Activated CD4-positive, CD25-positive, alpha-beta regulatory T cell treated with anti-CD3 and anti-CD28 coated beads, Interleukin-2, amount 50 U/mL, for 72 hours (primary cell): ENCODE results near the gene ADAMTS10.
"Not testable (repeated sequence)": the region's sequence is repeated elsewhere in the genome, so short reads cannot be mapped to it uniquely, and the experiment has no call there.

Experiments
- DNase-seq: peaks from one replicate; pipeline ENCODE4 v3.0.0; 2021

ADAMTS10 gene

DNA sequence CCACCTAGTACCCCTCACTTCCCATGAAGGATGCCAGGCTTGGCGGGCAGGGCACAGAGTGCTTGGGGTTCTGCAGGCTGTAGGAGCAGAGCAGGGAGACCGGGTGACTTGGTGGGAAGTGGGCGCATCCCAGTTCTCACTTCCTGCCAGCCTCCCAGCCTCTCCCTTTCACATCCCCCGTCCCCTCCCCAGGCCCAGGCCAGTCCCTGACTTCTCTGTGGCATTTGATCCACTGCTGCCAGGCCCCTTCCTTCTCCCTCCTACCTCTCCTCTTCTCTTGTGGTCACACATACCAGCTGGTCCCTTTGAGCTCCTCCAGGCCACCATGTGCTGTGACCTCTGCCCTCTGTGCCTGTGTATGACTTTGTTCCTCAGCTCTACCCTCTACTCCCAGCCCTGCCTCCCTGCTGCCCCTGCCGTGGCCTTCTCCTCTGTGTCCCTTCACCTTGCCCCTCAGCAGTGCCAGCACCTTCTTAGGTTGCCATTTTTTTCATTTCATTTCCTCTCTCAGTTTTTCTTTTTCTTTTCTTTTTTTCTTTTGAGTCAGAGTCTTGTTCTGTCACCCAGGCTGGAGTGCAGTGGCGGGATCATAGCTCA is 52.8 kb downstream of the ADAMTS10 start:
- no peak for DNase-seq

DNA sequence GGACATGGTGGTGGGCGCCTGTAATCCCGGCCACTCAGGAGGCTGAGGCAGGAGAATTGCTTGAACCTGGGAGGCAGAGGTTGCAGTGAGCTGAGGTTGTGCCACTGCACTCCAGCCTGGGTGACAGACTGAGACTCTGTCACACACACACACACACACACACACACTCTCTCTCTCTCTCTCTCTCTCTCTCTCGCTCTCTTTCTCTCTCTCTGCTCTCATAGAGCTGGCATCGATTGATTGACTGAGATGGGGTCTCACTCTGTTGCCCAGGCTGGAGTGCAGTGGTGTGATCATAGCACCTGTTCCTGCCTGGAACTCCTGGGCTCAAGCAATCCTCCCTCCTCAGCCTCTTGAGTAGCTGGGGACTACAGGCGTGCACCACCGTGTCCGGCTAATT is 56.8 kb downstream of the ADAMTS10 start:
- DNase-seq: not testable (repeated sequence)

DNA sequence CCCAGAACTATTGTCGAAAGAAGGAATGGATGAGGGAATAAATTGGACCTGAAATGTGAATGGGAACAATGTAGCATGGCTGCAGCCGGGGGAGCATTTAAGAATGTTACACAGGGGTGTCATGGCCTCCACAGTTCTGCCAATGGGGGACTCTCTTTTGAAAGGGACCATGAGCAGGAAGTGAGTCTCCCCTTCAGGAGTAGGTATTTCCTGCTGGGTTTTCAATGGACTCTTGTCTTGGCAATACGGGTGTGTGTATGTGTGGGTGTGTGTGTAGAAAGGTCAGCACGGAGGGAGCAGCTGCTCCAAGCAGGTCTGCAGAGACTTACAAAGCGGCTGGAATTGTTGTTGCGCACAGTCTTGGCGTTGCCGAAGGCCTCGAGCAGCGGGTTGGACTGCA is 57.7 kb downstream of the ADAMTS10 start:
- DNase-seq: no peak

DNA sequence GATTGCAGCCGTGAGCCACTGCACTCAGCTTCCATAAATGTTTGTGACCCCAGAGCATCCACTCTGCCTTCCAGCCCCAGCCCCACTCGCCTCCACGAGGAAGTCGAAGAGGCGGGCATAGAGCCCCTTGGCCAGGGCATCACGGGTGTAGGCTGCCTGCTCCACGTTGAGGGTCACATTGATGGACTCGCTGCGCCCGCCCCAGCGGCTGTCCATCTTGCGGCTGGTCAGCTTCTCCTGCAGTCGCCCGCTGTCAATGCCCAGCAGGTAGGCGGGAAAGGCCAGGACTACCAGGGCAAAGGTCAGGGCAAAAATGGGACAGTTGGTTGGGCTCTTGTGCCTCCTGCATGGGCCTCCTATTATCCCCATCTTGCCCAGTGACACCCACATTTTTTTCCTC is 60.4 kb downstream of the ADAMTS10 start:
- DNase-seq: no peak

DNA sequence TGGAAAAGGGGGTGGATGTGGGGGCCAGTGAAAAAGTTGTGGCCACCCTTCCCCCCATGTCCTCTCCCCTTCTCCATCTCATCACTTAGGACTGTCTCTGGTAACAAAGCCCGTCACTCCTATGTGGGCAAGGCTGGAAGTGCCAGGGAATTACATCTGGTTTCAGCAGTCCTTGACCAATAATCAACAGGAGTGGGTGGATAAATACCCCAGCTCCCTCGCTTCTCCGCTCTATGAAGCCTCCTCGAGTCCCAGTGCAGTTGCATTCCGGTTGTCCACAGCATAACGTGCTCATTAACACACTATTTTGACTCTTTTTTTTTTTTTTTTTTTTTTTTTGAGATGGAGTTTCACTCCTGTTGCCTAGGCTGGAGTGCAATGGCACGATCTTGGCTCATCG is 64.8 kb downstream of the ADAMTS10 start:
- no peak for DNase-seq

DNA sequence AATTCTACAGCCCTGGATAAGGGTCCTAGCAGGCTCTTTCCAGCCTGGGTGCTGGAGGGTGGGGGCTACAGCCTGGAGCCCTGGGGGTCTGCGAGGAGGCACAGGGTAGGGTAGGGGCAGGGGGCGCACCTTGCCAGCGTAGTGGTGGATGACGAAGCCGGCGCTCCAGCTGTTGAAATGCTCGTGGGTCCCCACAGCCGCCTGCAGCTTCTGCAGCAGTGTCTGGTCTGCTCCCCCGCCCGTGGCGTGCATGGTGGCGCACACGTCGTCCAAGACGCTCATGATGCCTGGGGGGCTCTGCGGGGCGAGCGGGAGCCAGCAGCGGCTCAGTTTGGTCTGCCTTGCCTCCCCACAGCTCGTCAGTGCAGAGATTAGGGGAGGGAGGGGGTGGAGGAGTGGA is 66.3 kb downstream of the ADAMTS10 start:
- no peak for DNase-seq

DNA sequence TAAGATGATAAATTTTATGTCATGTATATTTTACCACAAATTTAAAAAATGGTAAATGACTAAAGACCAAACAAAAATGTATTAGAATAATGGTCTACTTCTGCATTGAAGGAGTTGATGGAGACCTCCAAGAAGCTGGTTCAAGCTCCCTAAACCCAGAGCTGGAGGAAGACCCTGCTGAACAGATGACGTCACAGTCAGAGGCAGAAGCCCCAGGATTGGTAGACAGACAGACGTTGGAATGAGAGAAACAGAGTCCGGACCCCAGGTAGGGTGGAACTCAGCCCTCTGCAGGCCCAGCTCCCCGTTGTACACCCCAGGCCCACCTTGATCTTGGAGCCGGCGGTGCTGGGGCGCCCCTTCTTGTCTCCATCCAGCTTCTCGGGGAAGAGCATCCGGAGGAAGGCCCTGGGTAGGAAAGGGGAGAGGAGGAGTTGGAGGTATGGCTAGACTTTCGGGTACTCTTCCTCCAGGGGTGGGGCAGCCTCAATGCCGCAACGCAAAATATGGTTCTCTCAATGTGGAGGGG is 70.8 kb downstream of the ADAMTS10 start:
- DNase-seq: no peak

DNA sequence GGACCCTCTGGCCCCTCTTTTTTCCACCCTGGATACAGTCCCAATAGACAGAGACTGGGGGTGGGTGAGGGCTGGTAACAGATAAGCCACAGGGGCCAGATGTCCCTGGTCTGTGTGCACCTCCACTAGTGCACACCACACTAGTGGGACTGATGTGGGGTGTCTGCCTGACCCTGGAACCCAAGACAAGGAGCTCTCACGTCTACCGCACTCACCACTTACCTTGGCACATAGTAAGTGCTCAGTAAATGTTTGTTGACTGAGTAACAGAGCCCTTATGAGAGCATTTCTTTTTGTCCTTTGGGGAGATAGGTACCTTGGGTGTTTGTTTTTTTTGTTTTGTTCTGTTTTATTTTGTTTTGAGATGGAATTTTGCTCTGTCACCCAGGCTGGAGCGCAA is 73.4 kb downstream of the ADAMTS10 start:
- DNase-seq: no peak

DNA sequence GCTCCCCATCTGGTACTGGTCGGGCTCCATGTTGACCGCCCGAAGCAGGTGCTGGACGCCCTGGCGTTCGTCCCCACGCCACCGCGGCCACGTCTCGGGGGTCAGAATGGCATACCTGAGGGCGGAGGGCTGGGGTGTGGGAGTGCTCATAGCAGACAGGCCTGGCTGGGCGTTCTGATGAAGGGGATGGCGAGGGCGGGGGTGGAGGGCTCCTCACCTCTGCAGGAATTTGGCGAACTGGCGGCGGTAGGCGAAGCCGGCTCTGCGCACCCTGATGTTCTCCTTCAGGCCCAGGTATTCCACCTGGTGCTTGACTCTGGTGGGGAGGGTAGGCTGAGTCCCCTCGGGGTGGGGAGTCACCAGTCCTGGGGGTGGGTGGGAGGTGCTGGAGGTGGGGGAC is 74.2 kb downstream of the ADAMTS10 start:
- no peak for DNase-seq

DNA sequence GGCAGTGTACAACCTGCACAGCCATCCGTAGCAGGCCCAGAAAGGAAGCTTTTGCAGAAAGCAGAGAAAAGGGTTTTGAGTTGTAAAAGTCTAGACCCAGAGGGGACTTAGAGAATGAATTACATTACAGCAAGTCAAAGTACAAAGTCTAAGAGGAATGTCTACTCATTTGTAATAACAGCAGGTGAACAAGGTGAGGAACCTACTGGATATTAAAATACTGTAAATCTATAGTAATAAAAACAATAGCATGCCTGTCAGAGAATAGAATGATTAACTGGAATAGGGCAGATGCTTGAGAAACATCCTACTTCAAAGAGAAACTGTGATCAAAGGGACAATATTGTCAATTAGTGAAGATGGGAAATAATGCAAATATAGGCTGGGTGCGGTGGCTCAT is 78.3 kb downstream of the ADAMTS10 start:
- DNase-seq: no peak

DNA sequence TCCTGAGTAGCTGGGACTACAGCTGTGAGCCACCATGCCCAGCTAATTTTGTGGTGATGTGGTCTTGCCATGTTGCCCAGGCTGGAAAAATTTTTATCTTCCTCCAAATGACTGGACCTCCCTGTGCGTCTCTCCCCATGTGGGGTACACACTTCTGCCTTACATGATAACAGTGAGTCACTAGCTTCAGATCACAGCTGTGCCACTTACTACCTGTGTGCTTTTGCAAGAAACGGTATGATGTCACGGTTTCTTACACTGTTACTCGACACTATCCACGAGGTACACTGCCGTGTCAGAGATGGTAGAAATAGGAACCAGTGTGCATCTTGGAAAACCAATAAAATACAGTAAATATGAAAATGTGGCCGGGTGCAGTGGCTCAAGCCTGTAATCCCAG is 79.0 kb downstream of the ADAMTS10 start:
- no peak for DNase-seq
